HepG2 (cell line): ENCODE data around the gene BIN1.

Experiments
- ESRRA ChIP-seq: sonication (generic); formaldehyde crosslinking; IDR thresholded peaks from 2 replicates; pipeline ENCODE4 v1.5.1; 2020; ENCODE audit warnings: mild to moderate bottlenecking, low read depth, missing genetic modification reagents
- NR1H2 ChIP-seq: sonication (generic); formaldehyde crosslinking; IDR thresholded peaks from 2 replicates; pipeline ENCODE4 v1.8.1; 2022; ENCODE audit warnings: low read depth, missing genetic modification reagents, borderline replicate concordance
- POLR2AphosphoS5 ChIP-seq: IDR thresholded peaks from 2 replicates; pipeline ENCODE4 v1.6.1; 2012; ENCODE audit warnings: low read depth, low read length
- PRMT3 ChIP-seq: sonication (generic); formaldehyde crosslinking; IDR thresholded peaks from 2 replicates; pipeline ENCODE4 v1.8.1; 2022; ENCODE audit warnings: low read depth, mild to moderate bottlenecking, moderate library complexity, missing genetic modification reagents, borderline replicate concordance
- RNF2 ChIP-seq: fragments of 450-650 bp; conservative IDR thresholded peaks from 2 replicates; pipeline ENCODE4 v1.6.1; 2016; ENCODE audit warnings: low read depth
- TCF7L2 ChIP-seq: IDR thresholded peaks from 2 replicates; pipeline ENCODE4 v1.6.1; 2011; ENCODE audit warnings: mild to moderate bottlenecking, low read depth, low read length, moderate library complexity
- THYN1 ChIP-seq: sonication (generic); formaldehyde crosslinking; IDR thresholded peaks from 2 replicates; pipeline ENCODE4 v1.8.1; 2023; ENCODE audit warnings: low read depth, mild to moderate bottlenecking, moderate library complexity, missing genetic modification reagents, borderline replicate concordance
- ZNF577 ChIP-seq: sonication (generic); formaldehyde crosslinking; IDR thresholded peaks from 2 replicates; pipeline ENCODE4 v1.4.0; 2020; ENCODE audit warnings: mild to moderate bottlenecking, low read depth, missing genetic modification reagents, borderline replicate concordance
- TF ChIP-seq, protein P1 (sequence below): sonication (generic); formaldehyde crosslinking; IDR thresholded peaks from 2 replicates; pipeline ENCODE4 v1.9.0; 2022; ENCODE audit warnings: low read depth, missing genetic modification reagents

GRCh38 chr2:127054604-127054930 lies 52.4 kb downstream of the BIN1 start:
- TF ChIP-seq, protein P1, sequence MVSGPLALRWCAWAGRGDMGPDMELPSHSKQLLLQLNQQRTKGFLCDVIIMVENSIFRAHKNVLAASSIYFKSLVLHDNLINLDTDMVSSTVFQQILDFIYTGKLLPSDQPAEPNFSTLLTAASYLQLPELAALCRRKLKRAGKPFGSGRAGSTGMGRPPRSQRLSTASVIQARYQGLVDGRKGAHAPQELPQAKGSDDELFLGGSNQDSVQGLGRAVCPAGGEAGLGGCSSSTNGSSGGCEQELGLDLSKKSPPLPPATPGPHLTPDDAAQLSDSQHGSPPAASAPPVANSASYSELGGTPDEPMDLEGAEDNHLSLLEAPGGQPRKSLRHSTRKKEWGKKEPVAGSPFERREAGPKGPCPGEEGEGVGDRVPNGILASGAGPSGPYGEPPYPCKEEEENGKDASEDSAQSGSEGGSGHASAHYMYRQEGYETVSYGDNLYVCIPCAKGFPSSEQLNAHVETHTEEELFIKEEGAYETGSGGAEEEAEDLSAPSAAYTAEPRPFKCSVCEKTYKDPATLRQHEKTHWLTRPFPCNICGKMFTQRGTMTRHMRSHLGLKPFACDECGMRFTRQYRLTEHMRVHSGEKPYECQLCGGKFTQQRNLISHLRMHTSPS (CRISPR knock-in tag), result no peak
- TF ChIP-seq PRMT3 (CRISPR knock-in tag) (no peak), THYN1 (CRISPR knock-in tag) (no peak), POLR2AphosphoS5 (no peak), NR1H2 (CRISPR knock-in tag) (no peak), RNF2 (no peak), ZNF577 (CRISPR knock-in tag) (no peak), ESRRA (CRISPR knock-in tag) (no peak), TCF7L2 (no peak)
